ENCODE measurements around the gene LKAAEAR1. TPM values are rescaled to one million over a fixed set of nuclear protein-coding genes. Genes with fewer than 3 reads are reported as not detected.

Gene LKAAEAR1
- total and polyA plus RNA-seq, 9 of the 15 experiments (the other 6 are each of a cell fraction or from before 2014, with no cell fraction given) = not detected

GRCh38 chr20:64049878-64050260 lies 34.3 kb downstream of the LKAAEAR1 start (continued):
- TF ChIP-seq SMAD4 (CRISPR knock-in tag; conservative IDR thresholded peaks at IDR 0.05) (0 out of 2 replicates have a peak, but pooled peaks have one; percentile 17), CTCF (IDR thresholded peaks at IDR 0.05 in 2 of 3, conservative IDR thresholded peaks at IDR 0.05 in 1 of 3; ENCODE audit: insufficient read depth in 2 of 3, low read depth in 1 of 3, low read length in 3 of 3) (0 out of 6 replicates have a peak, but pooled peaks of 1 of the 3 experiments have one; percentile 3), CEBPG (CRISPR knock-in tag; IDR thresholded peaks at IDR 0.05) (0 out of 2 replicates have a peak, but pooled peaks have one; percentile 10), CEBPG (tag; conservative IDR thresholded peaks at IDR 0.05 in 1 of 2, IDR thresholded peaks at IDR 0.05 in 1 of 2) (no peak), CCAR2 (IDR thresholded peaks at IDR 0.05; ENCODE audit: low read depth, low read length) (no peak), TFAP4 (CRISPR knock-in tag; IDR thresholded peaks at IDR 0.05; ENCODE audit: borderline replicate concordance) (0 out of 2 replicates have a peak, but pooled peaks have one; percentile 32), ZBTB40 (IDR thresholded peaks at IDR 0.05) (0 out of 2 replicates have a peak, but pooled peaks have one; percentile 22), ZBTB40 (CRISPR knock-in tag; IDR thresholded peaks at IDR 0.05) (no peak), LEF1 (IDR thresholded peaks at IDR 0.05) (0 out of 2 replicates have a peak, but pooled peaks have one; percentile 25), ZNF263 (CRISPR knock-in tag; IDR thresholded peaks at IDR 0.05; ENCODE audit: borderline replicate concordance) (no peak)

Data from K562 (cell line).